GM18858 (cell line): ENCODE results near the gene PON1.

Source experiments
- ATAC-seq: cut with Tn5 transposase; IDR thresholded peaks from one replicate; pipeline ENCODE4 v1.9.1; 2021; ENCODE audit not compliant: unreplicated experiment

The PON1 gene

DNA sequence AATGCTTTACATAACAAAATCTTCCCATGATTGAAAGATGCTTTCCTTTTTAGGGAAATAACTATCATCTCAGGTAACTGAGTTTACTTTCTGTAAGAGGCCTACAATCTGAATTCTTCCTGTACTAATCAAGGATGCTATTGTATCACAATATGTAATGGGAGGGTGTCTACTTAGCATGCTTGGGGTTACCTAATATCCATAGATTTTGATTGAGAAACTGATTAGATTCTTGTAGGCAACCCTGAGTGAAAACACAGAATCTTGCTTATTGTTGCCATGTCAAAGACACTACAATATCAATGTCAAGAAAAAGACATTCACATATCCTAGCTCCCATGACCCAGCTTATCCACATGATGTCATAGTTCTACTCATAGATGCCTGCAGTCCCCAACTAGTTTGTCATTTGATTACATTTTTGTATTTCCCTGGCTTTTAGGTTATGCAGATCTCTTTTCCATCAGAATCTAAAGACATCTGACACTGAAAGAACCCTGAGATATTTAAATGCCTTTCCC lies 62.4 kb downstream of the PON1 start:
- ATAC-seq: no peak

DNA sequence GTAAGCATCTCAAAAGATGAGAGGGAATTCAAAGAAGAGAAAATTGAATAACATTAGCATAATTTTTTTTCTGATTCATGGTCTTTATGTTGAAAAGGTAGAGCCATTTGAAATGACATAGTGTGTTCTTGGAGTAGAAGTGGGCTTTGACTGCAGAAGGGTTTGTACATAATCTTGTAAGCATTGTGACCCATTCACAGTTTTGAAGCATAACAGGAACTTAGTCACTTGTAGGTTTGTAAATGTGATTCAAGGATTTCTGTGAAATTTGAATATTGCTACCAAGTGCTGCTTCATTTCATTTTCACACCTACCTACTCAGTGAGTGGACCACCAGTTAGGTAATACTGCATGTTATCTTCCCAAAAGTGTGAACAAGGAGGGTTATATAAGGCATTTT lies 68.6 kb downstream of the PON1 start:
- no peak for ATAC-seq

DNA sequence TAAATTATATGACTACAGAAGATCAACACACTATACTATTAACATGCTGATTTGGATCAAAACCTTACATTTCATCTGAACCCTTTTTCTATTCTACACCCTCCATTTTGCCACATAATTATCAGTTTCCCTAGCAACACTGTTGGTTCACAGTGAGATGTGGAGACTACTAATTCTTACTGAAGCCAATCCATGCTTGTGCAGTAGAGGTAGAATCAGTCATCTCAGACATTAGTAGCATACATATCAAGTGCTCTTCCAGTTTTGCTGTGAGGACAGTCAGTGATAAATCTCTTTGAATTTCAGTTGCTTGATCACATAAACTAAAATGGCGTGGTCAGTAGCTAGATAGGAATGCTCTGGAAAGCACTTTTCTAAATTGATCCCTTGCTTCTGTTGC lies 70.3 kb downstream of the PON1 start:
- no peak for ATAC-seq

DNA sequence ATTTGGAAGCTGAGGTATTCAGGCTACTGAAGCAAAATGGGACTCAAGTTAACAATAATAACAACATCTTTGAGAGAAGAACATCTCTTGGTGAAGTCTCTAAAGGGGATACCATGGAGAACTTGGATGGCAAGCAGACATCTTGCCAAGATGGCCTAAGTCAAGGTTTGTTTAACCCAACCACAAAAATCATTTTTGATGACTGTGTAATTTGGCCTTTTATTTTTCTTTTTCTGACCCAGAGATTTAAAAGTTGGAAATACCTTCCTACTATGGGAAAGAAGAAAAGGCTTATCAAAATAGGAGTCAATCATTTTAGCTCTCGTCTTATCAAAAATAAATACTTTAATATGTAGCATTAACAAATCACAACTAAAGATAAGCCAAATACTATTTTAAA lies 72.4 kb downstream of the PON1 start:
- ATAC-seq: no peak

DNA sequence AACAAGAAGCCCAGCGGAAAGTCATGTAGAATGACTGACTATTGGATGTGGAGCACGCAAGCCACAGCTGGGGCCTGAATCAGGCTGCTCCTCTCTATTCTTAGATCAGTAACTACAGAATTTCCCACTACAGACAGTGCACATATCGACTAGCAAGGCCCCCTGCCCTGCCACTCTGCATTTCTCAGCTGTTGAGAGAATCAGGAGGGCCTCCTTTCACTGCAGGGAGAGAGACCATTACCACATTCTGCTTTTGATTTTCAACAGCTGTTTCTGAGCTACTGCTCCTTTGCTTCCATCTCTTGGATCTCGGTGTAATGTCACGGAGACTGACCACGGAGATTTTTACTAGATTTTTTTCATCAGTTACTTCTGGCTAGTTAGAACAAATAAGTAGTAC lies 73.8 kb downstream of the PON1 start:
- ATAC-seq: no peak
